ENCODE results near the gene FEV. TPM values are rescaled to one million over a fixed set of nuclear protein-coding genes. Genes with fewer than 3 reads are reported as not detected.

Gene FEV
- total and polyA plus RNA-seq, 11 donors = not detected

GRCh38 chr2:219001100-219001576 lies 16.2 kb upstream of the FEV start:
- intact Hi-C loops (cut with DNase I) = no loop called here
- WGBS, 4 donors = 7 to 14% (median 8%) methylated on average over 6 to 26 of the region's 26 CpGs
- ATAC-seq (no peak), DNase-seq (no peak)
- no peak for TF ChIP-seq POLR2A (IDR thresholded peaks at IDR 0.05)
- TF ChIP-seq CTCF (IDR thresholded peaks at IDR 0.05) = no peak
- Histone ChIP-seq H3K9me3 (no peaks in the 10 kb centered on the region), H3K4me1 (peaks cover 0 to 29% (median 18%) of the 10 kb centered on the region in 12 donors), H3K4me3 (no peak overlapping the region), H3K27ac (no peak overlapping the region), H3K27me3 (peaks cover 48 to 93% (median 86%) of the 10 kb centered on the region in 9 donors), H3K36me3 (no peaks in the 10 kb centered on the region)

DNA sequence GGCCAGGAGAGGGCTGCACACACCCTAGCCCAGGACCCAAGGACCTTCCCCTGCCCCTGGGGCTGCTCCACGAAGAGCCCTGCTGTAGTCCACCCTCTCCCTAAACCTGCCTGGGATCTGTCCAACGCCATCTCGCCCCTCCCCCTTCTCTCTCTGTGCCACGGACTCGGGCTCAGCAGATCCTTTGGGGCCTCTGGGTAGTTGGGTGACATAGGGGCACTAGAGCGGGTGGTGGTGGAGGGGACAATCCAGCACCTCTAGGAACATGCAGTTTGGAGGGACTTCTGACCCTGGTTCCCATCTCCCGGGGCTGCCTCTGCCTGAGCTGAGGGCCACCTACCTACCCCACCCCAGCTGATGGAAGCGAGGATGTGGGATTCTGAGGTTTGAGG lies 15.6 kb upstream of the FEV start:
- peaks cover 0 to 34% (median 20%) of the 10 kb centered on the region in 12 donors for H3K4me1 ChIP-seq
- H3K9me3 ChIP-seq = no peaks in the 10 kb centered on the region
- ATAC-seq (no peak), DNase-seq (no peak)
- H3K36me3 ChIP-seq = no peaks in the 10 kb centered on the region
- H3K27ac ChIP-seq = no peak overlapping the region
- H3K4me3 ChIP-seq = no peak overlapping the region
- H3K27me3 ChIP-seq = peaks cover 44 to 93% (median 84%) of the 10 kb centered on the region in 9 donors
- WGBS, 4 donors = 13 to 29% (median 15%) methylated on average over 6 to 8 of the region's 8 CpGs
- TF ChIP-seq POLR2A (IDR thresholded peaks at IDR 0.05) (no peak), CTCF (IDR thresholded peaks at IDR 0.05) (no peak)
- intact Hi-C loops (cut with DNase I) = no loop called here

GRCh38 chr2:218999881-219000568 lies 15.0 kb upstream of the FEV start:
- no peak for TF ChIP-seq CTCF (IDR thresholded peaks at IDR 0.05)
- TF ChIP-seq POLR2A (IDR thresholded peaks at IDR 0.05) = no peak
- WGBS, 4 donors = 4 to 8% (median 6%) methylated on average over 7 to 9 of the region's 9 CpGs
- Histone ChIP-seq H3K27ac (no peak overlapping the region), H3K4me3 (no peak overlapping the region), H3K27me3 (peaks cover 40 to 93% (median 84%) of the 10 kb centered on the region in 9 donors), H3K9me3 (no peaks in the 10 kb centered on the region), H3K4me1 (peaks cover 0 to 36% (median 21%) of the 10 kb centered on the region in 12 donors), H3K36me3 (no peaks in the 10 kb centered on the region)
- intact Hi-C loops (cut with DNase I) = loop anchor here in 3 of 10 donors (10.0 kb wide), 1 partner anchor 155 kb away; no protein-coding TSS in a partner anchor
- ATAC-seq (no peak), DNase-seq (no peak)

GRCh38 chr2:218999021-218999880 lies 14.3 kb upstream of the FEV start:
- no peaks in the 10 kb centered on the region for H3K9me3 ChIP-seq
- intact Hi-C loops (cut with DNase I) = loop anchor here in 3 of 10 donors (10.0 kb wide), 1 partner anchor 156 kb away; no protein-coding TSS in a partner anchor
- peaks cover 0 to 36% (median 21%) of the 10 kb centered on the region in 12 donors for H3K4me1 ChIP-seq
- WGBS, 4 donors = 33 to 44% (median 40%) methylated on average over 9 to 10 of the region's 10 CpGs
- H3K4me3 ChIP-seq = no peak overlapping the region
- no peak overlapping the region for H3K27ac ChIP-seq
- peaks cover 47 to 93% (median 84%) of the 10 kb centered on the region in 9 donors for H3K27me3 ChIP-seq
- DNase-seq (no peak), ATAC-seq (no peak)
- no peaks in the 10 kb centered on the region for H3K36me3 ChIP-seq
- TF ChIP-seq CTCF (IDR thresholded peaks at IDR 0.05) (no peak), POLR2A (IDR thresholded peaks at IDR 0.05) (no peak)
